ENCODE measurements around the gene ATN1.

Gene ATN1

GRCh38 chr12:6946920-6947374, 19.2 kb downstream of the ATN1 start:
- DNase-seq, result no peak

GRCh38 chr12:6947615-6948014, 19.9 kb downstream of the ATN1 start:
- no peak for DNase-seq

- no peak for DNase-seq
Observed at GRCh38 chr12:6948873-6949594, 21.3 kb downstream of the ATN1 start.

GRCh38 chr12:6950401-6950801, 22.6 kb downstream of the ATN1 start:
- no peak for DNase-seq

- DNase-seq, result no peak
Observed at GRCh38 chr12:6950811-6951540, 23.2 kb downstream of the ATN1 start, which contains the start of gene PTPN6. TSS of gene PTPN6 (plus strand) at chr12:6951356. CDS start at chr12:6951513, 157 bp downstream.

- DNase-seq, result no peak
Observed at GRCh38 chr12:6951551-6952120, 23.9 kb downstream of the ATN1 start.

- no peak for DNase-seq
Observed at GRCh38 chr12:6952121-6952862, 24.5 kb downstream of the ATN1 start.

GRCh38 chr12:6952863-6953441, 25.2 kb downstream of the ATN1 start:
- DNase-seq, result no peak

GRCh38 chr12:6953442-6954315, 25.9 kb downstream of the ATN1 start:
- peak; percentile 71 for DNase-seq

GRCh38 chr12:6954316-6955107, 26.8 kb downstream of the ATN1 start:
- no peak for DNase-seq

- no peak for DNase-seq
Observed at GRCh38 chr12:6955108-6956020, 27.6 kb downstream of the ATN1 start.

GRCh38 chr12:6956021-6956727, 28.4 kb downstream of the ATN1 start:
- DNase-seq, result no peak

- no peak for DNase-seq
Observed at GRCh38 chr12:6957151-6957701, 29.5 kb downstream of the ATN1 start.

GRCh38 chr12:6957741-6958608, 30.2 kb downstream of the ATN1 start:
- no peak for DNase-seq

GRCh38 chr12:6958609-6959057, 30.9 kb downstream of the ATN1 start:
- no peak for DNase-seq

- no peak for DNase-seq
Observed at GRCh38 chr12:6959058-6959804, 31.5 kb downstream of the ATN1 start.

Measured in fibroblast of upper back skin (primary cell).